CMK (cell line): ENCODE results near the gene NBPF4.
"Not testable (repeated sequence)": the region's sequence is repeated elsewhere in the genome, so short reads cannot be mapped to it uniquely, and the experiment has no call there.

Source experiments
- DNase-seq: peaks from one replicate; pipeline ENCODE4 v3.0.0-alpha.2; 2010; ENCODE audit warnings: low read depth

Gene NBPF4

DNA sequence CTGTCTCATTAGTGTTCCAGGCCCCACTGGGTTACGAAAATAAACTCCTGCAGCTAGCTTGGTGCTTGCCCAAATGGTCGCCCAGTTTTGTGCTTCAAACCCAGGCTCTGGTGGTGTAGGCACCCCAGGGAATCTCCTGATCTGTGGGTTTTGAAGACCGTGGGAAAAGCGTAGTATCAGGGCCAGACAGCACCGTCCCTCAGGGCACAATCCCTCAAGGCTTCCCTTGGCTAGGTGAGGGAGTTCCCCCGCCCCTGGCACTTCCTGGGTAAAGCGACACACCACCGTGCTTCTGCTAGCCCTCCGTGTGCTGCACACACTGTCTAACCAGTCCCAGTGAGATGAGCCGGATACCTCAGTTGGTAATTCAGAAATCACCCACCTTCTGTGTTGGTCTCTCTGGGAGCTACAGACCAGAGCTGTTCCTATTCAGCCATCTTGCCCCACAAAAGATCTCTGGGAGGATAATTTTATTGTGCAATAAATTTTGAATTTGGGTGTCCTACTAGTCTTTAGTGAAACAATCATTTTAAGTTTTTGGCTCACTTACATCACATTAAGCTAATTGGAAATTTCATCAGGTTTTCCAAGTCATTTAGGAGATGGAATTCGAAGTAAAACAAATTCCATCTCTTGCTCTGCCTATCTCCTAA is 34.3 kb downstream of the NBPF4 start:
- DNase-seq = no peak

DNA sequence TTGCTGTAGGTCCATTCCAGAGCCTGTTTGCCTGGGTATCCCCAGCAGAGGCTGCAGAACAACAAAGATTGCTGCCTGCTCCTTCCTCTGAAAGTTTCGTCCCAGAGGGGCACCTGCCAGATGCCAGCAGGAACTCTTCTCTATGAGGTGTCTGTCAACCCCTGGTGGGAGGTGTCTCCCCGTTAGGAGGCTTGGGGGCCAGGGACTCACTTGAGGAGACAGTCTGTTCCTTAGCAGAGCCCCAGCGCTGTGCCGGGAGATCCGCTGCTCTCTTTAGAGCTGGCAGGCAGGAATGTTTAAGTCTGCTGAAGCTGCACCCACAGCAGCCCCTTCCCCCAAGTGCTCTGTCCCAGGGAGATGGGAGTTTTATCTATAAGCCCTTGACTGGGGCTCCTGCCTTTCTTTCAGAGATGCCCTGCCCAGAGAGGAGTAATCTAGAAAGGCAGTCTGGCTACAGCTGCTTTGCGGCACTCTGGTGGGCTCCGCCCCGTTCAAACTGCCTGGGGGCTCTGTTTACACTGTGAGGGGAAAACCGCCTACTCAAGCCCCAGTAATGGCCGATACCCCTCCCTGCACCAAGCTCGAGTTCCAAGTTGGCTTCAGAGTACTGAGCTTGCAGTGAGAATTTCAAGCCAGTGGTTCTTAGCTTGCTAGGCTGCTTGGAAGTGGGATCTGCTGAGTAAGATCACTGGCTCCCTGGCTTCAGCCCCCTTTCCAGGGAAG is 35.0 kb downstream of the NBPF4 start:
- no peak for DNase-seq

GRCh38 chr1:108203582-108203981 is 40.3 kb downstream of the NBPF4 start:
- DNase-seq = not testable (repeated sequence)

GRCh38 chr1:108201687-108202086 is 42.2 kb downstream of the NBPF4 start:
- no peak for DNase-seq

DNA sequence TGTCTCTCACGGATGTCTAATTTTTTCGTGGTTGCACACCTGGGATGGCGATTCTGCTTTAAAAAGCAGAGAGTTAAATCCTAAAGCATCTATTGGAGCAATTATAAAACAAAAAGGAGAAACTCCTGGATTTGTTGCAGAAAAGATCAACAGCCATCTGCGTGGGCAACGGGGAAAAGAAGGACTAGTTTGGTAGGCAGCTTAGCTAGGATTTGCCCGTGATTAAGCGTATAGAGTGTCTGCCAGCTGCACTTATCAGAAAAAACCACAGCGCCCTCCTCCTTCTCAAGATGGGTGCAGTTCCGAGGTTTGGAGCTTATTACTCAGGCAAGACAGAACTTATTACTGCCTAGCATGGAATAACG is 43.2 kb downstream of the NBPF4 start:
- DNase-seq = peak; percentile 47

- peak; percentile 66 for DNase-seq
Observed at GRCh38 chr1:108199781-108200686, 43.8 kb downstream of the NBPF4 start, which contains the start of gene SLC25A24. Gene SLC25A24 (minus strand): TSS chr1:108200343. CDS start chr1:108200138, 205 bp downstream.

DNA sequence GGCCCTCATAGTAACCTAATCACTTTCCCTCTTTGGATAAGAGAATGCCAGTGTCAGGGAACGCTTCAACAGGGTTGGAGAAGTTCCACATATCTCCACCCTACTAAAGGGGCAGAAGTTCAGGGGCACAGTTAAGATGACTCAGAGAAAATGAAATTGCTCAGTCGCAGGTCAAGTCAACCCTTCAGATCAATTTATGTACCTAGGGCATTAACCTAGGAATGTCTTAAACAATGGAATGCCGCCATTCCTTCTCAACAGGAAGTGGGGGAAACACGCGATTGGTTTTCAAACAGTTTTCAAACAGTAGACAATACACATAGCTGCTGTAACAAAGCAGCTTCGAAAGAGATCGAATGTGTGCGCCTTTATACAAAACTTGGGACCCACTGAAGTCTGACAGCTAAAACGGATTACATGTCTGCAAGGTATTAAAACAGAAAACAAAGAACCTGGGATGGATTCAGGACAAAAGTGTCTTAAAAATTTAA is 44.6 kb downstream of the NBPF4 start:
- DNase-seq = no peak

DNA sequence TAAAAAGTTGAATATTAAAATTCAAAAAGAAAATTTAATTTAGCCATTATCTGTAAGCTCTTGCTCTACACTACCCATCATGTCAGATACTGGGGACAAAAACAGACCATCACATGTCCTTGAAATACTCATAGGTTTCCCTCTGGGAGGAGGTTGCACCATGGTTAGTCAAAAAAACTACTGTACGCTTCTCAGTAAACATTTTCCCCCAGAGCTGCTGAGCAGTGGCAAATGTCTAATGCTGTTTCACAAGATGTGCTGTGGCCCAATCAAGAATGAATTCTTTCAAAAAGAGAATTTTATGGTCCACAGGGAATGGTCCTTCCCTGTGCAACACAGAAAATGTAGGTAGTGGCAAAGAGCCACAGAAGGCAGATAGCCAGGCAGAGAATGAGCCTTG is 49.8 kb downstream of the NBPF4 start:
- no peak for DNase-seq

DNA sequence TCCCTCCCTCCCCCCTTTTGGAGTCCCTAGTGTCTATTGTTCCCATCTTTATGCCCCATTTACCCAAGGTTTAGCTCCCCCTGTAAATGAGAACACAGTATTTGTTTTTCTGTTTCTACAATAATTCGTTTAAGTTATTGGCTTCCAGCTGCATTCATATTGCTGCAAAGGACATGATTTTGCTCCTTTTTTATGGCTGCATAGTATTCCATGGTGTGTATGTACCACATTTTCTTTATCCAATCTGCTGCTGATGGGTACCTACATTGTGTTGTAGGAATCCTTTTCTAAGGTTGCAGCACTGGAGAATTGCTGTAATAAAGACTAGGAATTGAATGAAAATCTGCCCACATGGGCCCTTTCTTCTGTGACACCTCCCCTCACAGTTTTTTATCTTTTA is 50.5 kb downstream of the NBPF4 start:
- DNase-seq = no peak

- no peak for DNase-seq
Observed at GRCh38 chr1:108192581-108192980, 51.3 kb downstream of the NBPF4 start.

- DNase-seq = no peak
Observed at GRCh38 chr1:108190686-108191416, 53.0 kb downstream of the NBPF4 start.

DNA sequence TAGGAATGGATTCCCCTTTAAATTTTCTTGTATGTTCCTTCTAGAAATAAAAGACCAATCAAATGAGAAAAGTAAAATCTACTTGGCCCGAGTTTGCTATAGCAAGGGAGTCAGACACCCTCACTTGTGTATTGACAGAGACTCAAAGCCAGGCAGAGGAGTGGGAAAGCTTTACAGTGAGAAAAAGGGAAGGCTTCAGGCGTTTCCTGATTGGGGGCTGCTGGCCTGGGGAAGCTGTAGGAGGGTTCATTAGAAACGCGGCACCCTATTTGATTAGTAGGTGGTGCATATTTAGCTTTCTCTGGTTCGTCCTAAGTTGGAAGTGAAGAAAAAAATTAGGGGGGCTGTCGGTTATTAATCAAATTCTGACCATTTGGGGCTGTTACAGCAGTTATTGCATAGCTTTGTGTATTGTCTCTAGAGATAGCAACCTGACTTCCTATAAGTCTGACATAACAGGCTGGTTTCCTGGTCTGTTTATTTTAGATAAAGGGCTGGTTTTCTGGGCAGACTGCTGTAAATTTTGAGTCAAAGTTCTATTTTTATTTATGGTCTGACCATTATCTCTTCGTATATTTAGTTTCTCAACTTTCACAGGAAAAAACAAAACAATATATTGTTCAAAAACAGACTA is 53.8 kb downstream of the NBPF4 start:
- peak; percentile 47 for DNase-seq

DNA sequence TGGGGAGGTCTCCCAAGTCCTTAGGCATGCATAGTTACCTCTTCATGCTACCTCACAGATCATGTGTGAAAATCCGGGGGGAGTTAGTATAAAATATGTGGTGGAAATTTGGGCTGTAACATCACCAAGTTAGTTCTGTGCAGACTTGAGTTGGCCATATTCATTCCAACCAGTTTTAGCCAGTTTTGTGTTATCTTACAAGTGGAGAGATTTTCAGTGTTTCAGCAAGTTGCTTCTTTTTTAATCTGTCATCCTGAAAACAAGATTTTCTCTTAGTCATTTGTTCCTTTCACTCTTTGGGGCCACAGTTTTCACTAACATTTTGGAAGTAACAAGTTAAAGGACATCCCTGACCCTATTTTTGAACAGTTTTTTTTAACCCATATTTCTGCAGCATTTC is 55.1 kb downstream of the NBPF4 start:
- no peak for DNase-seq

- DNase-seq = no peak
Observed at GRCh38 chr1:108182959-108183700, 60.7 kb downstream of the NBPF4 start.

DNA sequence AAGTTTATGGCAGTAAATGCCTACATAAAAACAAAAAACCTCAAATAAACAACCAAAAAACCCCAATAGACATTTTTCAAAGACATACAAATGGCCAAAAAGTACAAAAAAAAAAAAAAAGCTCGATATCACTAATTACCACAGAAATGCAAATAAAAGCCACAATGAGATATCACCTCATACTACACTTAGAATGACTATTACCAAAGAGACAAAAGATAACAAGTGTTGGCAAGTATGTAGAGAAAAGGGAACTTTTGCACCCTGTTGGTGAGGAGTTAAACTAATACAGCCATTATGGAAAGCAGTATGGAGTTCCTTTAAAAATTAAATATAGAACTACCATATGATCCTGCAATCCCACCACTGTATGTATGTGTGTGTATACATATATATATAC is 64.9 kb downstream of the NBPF4 start:
- DNase-seq = no peak
